GM10266 (cell line): ENCODE measurements around the gene FBXW5.

Source experiments
- DNase-seq: peaks from one replicate; pipeline ENCODE4 v3.0.0; 2012; ENCODE audit errors: extremely low spot score
- CTCF ChIP-seq: IDR thresholded peaks from 2 replicates; pipeline ENCODE4 v1.5.1; 2012; ENCODE audit warnings: mild to moderate bottlenecking, low read depth; ENCODE audit not compliant: control insufficient read depth, insufficient read depth; ENCODE audit errors: missing control alignments

Gene FBXW5

GRCh38 chr9:136906266-136906665 is 38.3 kb downstream of the FBXW5 start:
- no peak for TF ChIP-seq CTCF

GRCh38 chr9:136903041-136903554 is 41.4 kb downstream of the FBXW5 start:
- no peak for TF ChIP-seq CTCF
- no peak for DNase-seq

More at GRCh38 chr9:136906266-136906665, 38.3 kb downstream of the FBXW5 start:
- DNase-seq: no peak

- DNase-seq: peak; percentile 94
Observed at GRCh38 chr9:136902259-136902821, 42.2 kb downstream of the FBXW5 start.

GRCh38 chr9:136901516-136902258 is 42.9 kb downstream of the FBXW5 start:
- peak; percentile 87 for DNase-seq
- no peak for TF ChIP-seq CTCF

More at GRCh38 chr9:136902259-136902821, 42.2 kb downstream of the FBXW5 start:
- no peak for TF ChIP-seq CTCF

- DNase-seq: no peak
- TF ChIP-seq CTCF: no peak
Observed at GRCh38 chr9:136900988-136901515, 43.5 kb downstream of the FBXW5 start.

- DNase-seq: no peak
- TF ChIP-seq CTCF: no peak
Observed at GRCh38 chr9:136900556-136900955, 44.0 kb downstream of the FBXW5 start.

GRCh38 chr9:136899196-136899595 is 45.3 kb downstream of the FBXW5 start:
- peak; percentile 64 for DNase-seq
- peak; percentile 31 for TF ChIP-seq CTCF
